Retinal pigment epithelial cell (primary cell): ENCODE results near the gene EXOC4.

Experiments
- DNase-seq: peaks from one replicate; pipeline ENCODE4 v3.0.0-alpha.2; 2010; ENCODE audit warnings: low read depth
- H3K4me3 ChIP-seq: 2 replicates; pipeline ENCODE4 v1.5.1; 2011; ENCODE audit warnings: mild to moderate bottlenecking, low read length, control low read depth, moderate library complexity
- CTCF ChIP-seq: conservative IDR thresholded peaks from 2 replicates; pipeline ENCODE4 v1.5.1; 2011; ENCODE audit warnings: low read depth, low read length, control low read depth, inconsistent platforms

The EXOC4 gene

GRCh38 chr7:133959505-133959904, 706.6 kb downstream of the EXOC4 start:
- no peak overlapping the region for H3K4me3 ChIP-seq
- no peak for TF ChIP-seq CTCF
- no peak for DNase-seq

GRCh38 chr7:133961724-133962123, 708.8 kb downstream of the EXOC4 start:
- H3K4me3 ChIP-seq, result no peak overlapping the region
- no peak for DNase-seq
- no peak for TF ChIP-seq CTCF

GRCh38 chr7:133962646-133963045, 709.8 kb downstream of the EXOC4 start:
- no peak overlapping the region for H3K4me3 ChIP-seq
- no peak for DNase-seq
- no peak for TF ChIP-seq CTCF

GRCh38 chr7:133963629-133964028, 710.8 kb downstream of the EXOC4 start:
- DNase-seq, result no peak
- H3K4me3 ChIP-seq, result no peak overlapping the region
- TF ChIP-seq CTCF, result no peak

GRCh38 chr7:133971625-133972024, 718.7 kb downstream of the EXOC4 start:
- no peak for TF ChIP-seq CTCF
- DNase-seq, result no peak
- H3K4me3 ChIP-seq, result no peak overlapping the region

GRCh38 chr7:133973710-133974109, 720.8 kb downstream of the EXOC4 start:
- no peak for DNase-seq
- H3K4me3 ChIP-seq, result no peak overlapping the region
- no peak for TF ChIP-seq CTCF

GRCh38 chr7:133975130-133975529, 722.3 kb downstream of the EXOC4 start:
- H3K4me3 ChIP-seq, result no peak overlapping the region
- TF ChIP-seq CTCF, result no peak
- DNase-seq, result no peak
